Head of caudate nucleus (tissue), 42 donors: ENCODE data around the gene COQ8A.
A peak's percentile ranks its signal among the peaks of the same experiment; 100 is the strongest.

ENCODE experiments used
- DNase-seq, 42 donors: peaks; one replicate each; pipeline versions ENCODE4 v3.0.0 to v3.0.0-alpha.2; 2020 to 2021; ENCODE audit warnings: mixed read lengths in 7 of 42
- intact Hi-C: fragments of 100-400 bp; cut with DNase I; formaldehyde crosslinking; loops from one replicate; pipeline ENCODE4 v1.15.0; 2022

COQ8A gene

DNA sequence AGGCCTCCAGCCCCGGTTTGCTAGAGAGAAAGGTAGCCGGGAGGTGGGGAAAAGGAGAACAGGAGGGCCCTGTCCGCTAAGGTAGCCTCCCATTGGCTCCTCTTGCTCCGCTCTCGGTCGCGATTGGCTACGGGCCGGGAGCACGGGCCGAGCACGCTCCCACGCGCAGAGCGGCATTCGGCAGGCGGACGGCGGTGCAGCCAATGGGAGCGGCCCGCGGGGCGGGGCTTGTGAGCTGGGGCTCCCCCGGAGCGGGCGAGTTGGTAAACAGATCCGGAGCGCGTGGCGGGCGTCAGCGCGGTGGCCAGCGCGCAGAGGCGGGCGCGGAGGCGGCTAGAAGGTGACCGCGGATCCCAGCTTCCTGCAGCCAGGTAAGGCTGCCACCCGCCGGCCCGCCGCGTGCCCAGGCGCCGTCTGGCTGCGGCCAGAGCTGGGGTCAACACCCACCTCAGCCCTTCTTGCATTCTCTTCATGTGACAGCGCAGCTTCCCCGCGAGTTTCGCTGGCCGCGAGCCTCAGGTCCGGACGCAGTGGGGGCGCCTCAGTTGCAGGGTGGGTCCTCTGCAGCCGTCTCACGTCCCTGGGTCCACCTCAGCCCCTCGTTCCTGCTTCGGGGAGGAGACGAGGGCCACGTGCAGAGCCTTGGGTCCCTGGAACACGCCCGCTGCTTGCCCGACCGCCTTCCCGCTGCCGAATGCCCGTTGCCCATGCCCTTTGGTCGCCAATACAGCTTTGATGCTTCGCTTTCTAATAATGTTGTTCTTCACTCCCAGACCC is at the start of gene COQ8A:
TSS of gene COQ8A (plus strand) at position 266 of the 777 bp plus-strand sequence. CDS start 21,092 bp downstream, outside the sequence.
- DNase-seq, result peak; percentile 98 to 100 (median 100)
- intact Hi-C loops, result loop anchor here (5.0 to 10.0 kb wide), 2 partner anchors 42 to 375 kb away; partner anchors contain the start of gene CDC42BPA

DNA sequence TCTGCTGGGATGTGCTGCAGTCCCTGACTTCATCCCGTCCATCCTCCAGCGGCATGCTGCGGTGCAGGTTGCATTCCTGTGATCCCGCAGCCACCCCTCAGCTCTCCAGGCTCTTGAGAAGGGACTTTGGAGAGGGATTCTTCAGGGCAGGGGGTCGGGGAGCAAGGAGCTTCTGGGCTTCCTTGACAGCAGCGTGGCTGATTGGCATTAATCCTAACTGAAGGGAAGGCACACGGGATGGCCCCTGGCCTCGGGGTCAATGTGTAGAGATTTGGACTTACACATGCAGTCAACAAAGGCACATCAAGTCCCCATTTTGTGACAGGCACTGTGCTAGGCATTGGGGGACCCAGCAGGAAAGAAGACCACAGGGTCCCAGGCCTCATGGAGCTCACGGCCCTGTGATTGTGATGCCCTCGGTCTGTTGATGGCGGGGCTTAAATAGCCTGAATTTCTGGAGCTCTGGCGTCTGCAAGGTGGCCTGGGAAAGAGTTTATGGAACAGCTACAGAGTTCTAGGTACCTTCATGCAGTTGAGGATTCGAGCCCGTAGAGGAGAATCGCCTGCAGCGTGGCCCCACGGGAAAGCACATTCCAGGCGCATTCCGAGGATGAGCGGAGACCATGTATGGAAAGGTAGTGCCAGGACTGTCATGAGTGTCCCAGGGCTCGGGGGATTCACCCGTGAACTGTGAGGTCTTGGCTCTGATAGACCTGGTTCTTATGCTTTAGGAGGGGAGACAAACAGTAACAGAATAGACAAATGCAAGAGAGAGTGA is 49.6 kb upstream of the COQ8A start:
- peak in 1 of 42 donors; percentile 20 for DNase-seq

DNA sequence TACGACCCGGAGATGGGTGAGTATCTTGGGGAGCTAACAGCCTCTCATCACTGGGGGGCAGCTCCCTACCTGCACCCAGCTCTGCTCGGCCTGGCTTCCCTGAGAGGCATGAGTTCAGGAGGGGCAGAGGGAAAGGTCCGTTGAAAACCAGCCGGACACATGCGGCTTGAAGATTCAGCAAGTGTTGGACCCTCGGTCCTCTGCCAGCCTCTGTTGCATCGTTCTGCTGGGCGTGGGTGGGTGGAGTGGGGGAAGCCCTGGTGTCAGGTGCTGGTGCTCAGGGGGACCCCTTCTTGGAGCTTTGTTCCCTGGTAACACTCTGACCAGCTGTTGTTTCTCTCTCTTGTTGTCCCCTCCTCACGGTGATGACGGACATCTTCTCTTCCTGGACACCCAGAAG is 48.7 kb upstream of the COQ8A start:
- intact Hi-C loops, result no loop called here
- DNase-seq, result no peak

More for the DNA sequence above, 49.6 kb upstream of the COQ8A start:
- intact Hi-C loops, result no loop called here

DNA sequence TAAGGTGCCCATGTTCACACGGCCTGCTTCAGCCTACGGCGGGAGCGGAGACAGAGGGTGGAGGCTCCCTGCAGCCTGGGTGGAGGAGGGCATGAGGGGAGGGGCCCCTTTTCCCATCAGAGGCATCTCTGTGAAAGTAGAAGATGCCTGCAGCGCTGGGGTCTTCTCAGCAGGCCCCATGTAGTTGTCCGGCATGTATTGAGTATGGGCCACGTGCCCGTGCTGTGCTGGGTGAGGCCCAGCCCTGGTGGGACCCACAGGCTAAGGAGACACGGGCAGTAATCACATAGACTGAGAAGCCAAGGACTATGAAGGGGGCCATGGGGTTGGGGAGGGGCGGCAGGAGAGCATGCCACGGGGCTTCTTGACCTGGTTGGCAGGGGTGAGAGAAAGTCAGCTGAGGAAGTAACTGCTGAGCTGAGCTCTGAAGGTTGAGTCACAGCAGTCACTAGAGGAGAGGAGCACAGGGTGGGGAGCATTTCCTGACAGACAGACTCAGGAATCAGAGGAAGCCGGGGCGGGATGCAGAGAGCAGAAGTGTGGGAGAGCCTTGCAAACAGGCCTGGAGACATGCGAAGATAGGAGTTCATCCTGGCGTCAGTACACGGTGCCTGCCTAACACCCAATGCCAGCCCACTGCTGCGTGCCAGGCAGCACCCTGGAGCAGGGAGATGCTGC is 48.1 kb upstream of the COQ8A start:
- intact Hi-C loops, result no loop called here

DNA sequence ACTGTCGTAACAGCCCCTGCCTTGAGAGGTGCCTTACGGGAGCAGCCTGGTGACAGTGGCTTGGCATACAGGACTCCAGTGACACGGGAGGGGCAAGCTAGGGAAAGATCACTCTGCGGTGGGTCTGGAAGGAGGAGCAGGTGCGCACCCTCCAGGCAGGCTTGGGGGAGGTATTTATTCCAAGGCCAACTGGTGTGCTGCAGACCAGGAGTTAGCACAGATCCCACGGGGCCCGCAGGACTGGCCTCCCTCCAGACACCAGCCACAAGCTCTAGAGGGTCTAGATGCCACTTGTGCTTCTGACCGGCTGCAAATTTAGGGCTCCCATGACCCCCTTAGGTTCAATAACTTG is 47.6 kb upstream of the COQ8A start:
- no peak for DNase-seq
- intact Hi-C loops, result no loop called here

More for the DNA sequence above, 48.1 kb upstream of the COQ8A start:
- peak; percentile 33 to 96 (median 80) for DNase-seq

DNA sequence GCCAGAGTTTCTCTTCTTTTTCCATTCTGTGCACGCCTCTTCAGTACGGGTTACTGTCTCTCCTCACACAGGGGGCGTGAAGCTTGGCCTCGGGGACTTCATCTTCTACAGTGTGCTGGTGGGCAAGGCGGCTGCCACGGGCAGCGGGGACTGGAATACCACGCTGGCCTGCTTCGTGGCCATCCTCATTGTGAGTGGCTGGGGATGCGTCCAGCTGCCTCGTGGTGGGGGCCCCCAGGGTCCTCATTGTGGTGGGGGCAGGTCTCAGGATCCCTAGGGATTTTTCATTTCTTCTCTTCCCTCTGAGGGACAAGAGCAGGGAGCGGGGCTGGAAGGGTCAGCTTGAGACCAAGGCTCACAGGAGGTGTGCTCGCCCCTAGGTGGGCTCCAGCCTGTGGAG is 46.2 kb upstream of the COQ8A start:
- DNase-seq, result no peak
- intact Hi-C loops, result no loop called here

DNA sequence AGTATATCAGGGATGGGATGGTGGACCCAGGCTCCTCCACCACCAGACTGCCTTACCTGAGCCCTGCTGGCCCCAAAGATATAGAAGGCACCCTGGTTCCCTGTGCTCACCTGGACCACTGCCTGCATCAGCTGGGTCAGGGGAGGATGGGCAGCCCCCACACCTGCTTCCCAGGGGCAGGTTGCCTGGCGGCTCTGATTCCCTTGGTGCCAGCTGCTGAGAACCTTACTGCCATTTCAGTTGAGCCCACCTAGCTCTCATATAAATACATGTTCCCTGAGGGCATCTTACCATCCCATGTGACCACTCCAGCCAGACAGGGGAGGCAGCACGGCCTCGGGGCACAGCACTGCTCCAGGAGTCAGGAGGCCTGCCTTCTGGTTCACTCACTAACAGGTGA is 45.3 kb upstream of the COQ8A start:
- intact Hi-C loops, result no loop called here
- DNase-seq, result no peak

DNA sequence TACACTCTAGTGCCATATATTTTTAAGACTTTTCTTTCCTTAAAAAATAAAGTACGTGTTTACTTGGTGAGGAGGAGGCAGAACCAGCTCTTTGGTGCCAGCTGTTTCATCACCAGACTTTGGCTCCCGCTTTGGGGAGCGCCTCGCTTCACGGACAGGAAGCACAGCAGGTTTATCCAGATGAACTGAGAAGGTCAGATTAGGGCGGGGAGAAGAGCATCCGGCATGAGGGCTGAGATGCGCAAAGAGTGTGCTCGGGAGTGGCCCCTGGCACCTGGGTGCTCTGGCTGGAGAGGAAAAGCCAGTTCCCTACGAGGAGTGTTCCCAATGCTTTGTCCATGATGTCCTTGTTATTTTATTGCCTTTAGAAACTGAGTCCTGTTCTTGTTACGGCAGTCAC is 44.5 kb upstream of the COQ8A start:
- intact Hi-C loops, result no loop called here
- DNase-seq, result no peak

DNA sequence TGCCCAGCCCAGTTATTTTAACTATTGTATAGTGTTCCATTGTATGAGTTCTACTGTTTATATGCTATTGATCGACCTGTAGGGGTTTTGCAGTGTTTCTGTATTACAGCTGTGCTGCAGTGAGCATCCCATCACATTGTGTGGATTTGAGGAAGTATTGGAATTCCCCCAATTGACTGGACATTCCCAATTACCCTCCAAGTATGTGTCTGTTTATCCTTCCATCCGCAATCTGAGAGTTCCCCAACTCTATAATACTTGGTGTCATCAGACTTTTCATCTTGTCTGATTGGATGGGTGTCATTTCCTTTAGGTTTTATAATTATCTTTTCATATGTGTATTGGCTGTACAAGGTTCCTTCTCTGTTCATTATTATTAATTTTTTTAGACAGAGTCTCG is 41.8 kb upstream of the COQ8A start:
- intact Hi-C loops, result no loop called here

DNA sequence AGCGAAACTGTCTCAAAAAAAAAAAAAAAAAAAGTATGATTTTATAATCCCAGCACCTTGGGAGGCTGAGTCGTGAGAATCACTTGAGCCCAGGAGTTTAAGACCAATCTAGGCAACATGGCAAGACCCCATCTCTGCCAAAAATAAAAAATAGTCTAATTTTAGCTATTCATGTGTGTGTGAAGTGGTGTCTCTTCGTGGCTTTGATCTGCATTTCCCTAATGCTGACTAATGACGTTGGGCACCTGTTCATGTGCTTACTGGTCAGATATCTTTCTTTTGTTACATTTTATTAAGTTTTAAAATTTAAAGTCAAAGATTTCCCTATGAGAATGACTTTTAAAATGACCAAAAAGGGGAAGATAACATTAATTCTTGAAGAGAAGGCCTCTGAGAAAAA is 38.7 kb upstream of the COQ8A start:
- intact Hi-C loops, result no loop called here
- DNase-seq, result no peak

More for the DNA sequence above, 41.8 kb upstream of the COQ8A start:
- no peak for DNase-seq

DNA sequence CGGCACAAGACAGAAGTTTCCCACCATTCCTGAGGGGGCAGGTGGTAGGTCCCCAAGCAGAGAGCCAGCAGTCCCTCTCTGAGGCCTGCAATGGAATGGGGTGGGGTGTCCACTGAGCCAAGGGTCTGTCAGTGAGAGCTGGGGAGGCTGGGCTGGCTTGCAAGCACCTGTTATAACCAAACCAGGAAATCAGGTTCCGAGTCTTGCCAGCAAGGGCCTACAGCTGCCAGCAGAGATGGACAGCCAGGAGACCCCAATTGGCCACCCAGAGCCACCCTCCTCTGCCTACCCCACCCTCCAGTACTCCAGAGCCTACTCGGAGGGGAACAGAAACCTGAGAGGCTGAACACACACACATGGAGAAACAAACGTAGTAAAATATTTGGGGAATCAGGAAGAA is 37.5 kb upstream of the COQ8A start:
- no peak for DNase-seq
- intact Hi-C loops, result no loop called here

DNA sequence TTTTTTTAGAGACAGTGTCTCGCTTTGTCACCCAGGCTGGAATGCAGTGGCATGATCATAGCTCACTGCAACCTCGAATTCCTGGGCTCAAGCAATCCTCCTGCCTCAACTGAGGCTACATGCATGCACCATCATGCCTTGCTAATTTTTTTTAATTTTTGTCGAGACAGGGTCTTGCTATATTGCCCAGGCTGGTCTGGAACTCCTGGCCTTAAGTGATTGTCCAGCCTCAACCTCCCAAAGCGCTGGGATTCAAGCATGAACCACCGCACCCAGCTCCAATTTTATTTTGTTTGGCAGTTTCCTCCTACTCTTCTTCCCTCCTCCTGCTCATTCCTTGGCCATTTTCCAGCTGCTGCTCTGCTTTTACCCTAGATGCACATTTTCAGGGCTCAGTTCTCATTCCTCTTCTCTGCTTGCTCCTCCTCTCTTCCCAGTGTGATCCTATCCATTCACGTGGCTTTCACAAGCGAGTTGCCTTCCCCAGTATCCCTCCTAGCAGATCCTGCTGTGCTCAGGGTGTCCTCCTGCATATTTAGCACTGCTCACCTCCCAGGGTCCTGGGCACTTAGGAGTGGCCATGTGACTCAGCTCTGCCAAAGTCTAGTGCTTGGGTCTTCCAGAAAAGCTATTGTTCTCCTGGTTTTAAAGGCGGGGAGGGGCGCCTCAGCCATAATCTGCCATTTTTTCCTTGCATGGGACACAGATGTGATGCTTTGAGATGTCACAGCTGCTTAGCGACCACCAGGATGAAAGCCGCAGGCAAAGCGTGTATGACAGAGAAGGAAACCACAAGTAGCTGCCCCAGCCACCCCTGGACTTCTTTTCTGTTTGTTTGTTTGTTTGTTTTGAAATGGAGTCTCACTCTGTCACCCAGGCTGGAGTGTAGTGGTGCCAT is 36.0 kb upstream of the COQ8A start:
- intact Hi-C loops, result no loop called here
- DNase-seq, result peak in 27 of 42 donors; percentile 5 to 75 (median 39)

DNA sequence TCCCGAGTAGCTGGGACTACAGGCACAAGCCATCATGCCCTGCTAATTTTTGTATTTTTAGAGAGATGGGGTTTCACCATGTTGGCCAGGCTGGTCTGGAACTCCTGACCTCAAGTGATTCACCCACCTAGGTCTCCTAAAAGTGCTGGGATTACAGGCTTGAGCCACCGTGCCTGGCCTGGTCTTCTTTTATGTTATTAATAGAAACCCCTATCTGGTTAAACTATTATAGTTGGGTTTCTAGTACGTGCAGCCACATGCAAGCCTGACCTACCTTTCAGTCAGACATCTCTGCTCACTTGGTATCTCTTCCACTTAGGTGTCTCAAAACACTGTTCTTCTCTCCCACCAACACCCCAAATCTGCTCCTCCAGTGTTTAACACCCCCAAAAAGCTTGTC is 35.3 kb upstream of the COQ8A start:
- intact Hi-C loops, result no loop called here
- no peak for DNase-seq

DNA sequence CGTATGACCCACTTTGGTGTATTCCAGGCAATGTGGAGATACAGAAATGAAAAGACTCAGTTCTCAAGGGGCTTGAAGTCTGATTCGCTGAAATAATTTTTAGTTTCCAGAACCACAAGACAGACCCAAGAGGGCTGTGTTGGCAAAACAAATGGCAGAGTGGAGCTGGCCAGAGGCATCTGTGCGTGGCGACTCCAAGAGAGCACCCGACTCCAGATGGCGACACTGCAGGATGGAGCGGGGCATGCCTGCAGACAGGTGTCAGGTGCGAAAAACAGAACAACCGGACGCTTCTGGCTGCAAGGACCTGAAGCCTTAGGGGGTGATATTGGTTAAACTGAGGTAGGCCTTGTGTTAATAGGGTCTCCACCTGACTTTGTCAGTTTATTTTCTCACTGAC is 31.7 kb upstream of the COQ8A start:
- intact Hi-C loops, result no loop called here

DNA sequence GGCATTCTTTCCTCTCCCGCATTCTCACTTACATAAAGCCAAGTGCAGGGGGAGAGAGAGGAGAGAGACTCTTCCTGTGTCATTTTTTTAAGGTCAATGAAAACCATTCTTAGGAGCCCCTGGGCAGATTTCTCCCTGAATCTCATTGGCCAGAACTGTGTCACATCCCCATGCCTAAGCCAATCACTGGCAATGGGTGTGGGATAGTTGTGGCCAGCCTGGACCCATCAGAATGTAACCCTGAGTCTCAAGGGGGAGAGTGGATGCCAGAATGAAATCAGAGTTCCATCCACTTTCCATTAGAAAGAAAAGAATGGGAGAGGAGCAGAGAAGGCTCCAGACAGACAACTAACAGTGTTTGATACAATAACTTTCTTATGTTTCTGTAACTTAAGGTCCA is 31.2 kb upstream of the COQ8A start:
- intact Hi-C loops, result no loop called here
- DNase-seq, result no peak

More for the DNA sequence above, 31.7 kb upstream of the COQ8A start:
- DNase-seq, result no peak

DNA sequence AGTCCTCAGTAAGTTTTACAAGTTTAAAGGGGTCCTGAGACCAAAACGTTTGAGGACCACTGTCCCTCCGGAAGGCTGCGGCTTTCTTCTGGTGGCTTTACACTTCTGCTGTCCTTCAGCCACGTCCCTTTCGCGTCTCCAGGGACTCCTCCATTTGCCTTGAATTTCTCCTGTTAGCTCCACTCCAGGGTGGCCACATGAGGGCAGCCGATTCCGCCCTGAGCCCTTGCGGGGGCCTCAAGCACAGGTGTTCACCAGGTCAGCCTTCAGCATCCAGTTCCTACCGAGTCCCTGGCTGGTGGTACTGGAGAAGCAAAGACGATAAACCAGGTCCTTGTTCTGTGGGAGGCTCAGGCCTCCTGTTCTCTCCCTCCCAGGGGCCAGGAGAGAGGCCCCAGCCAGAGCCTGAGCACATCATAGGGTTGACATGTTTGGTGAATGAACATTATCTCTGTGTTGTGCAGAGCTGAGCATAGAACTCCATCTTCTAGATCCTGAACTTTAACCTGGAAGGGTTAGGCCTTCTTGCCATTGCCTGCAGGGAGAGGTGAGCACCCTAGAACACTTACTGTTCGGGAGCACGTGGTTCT is 27.4 kb upstream of the COQ8A start:
- intact Hi-C loops, result loop anchor here (10.0 kb wide), 1 partner anchor 522 kb away; no protein-coding TSS in a partner anchor

DNA sequence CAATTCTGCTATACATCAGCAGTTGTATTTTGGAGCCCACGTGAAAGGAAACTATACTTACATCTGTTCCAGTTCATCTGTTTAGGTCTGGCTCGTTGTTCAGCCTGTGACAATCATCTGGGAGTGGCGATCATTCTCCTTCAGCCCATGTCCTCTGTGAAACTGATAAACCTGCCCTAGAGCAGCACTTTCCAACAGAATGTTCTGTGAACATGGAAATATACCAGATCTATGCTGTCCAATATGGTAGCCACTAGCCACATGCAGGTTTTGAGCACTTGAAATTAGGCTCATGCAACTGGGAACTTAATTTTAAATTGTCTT is 24.5 kb upstream of the COQ8A start:
- no peak for DNase-seq
- intact Hi-C loops, result loop anchor here (10.0 kb wide), 1 partner anchor 519 kb away; no protein-coding TSS in a partner anchor

More for the DNA sequence above, 27.4 kb upstream of the COQ8A start:
- DNase-seq, result peak; percentile 14 to 85 (median 66)

DNA sequence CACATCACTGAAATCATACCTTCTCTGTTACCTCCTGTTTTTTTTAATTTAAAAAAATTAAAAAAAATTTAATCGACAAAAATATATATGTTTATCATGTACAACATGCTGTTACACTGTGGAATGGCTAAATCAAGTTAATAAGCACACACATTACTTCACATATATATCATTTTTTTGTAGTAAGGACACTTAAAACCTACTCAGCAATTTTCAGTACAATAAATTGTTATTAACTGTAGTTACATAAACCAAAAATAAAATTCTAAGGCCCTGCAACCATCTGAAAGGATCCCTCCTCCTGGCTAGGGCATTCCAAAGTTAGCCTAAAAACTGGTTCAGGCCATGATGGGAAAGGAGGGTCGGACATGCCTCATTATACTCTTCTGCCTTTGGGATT is 23.6 kb upstream of the COQ8A start:
- intact Hi-C loops, result loop anchor here (10.0 kb wide), 1 partner anchor 518 kb away; no protein-coding TSS in a partner anchor

More for the DNA sequence above, 23.6 kb upstream of the COQ8A start:
- DNase-seq, result no peak
